Measurements from ENCODE around the gene EIF1B.

DNA sequence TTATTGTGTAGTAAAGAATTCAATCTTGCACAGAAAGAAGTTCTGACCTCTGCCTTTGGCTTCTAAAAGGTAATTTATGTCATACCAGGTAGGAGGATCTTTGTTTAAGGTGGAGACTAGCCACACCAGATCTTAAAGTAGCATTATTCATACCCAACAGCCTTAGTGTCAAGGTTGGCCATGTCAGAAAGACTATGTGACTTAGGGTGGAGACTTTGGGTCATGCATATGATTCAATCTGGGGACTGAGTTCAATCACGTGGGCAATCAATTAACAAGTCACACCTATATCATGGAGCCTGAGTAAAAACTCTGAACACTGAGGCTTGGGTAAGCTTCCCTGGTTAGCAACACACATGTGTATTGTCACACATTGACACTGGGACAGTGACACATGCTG, 48.9 kb downstream of the EIF1B start:
- no peak for TF ChIP-seq CTCF (IDR thresholded peaks at IDR 0.05; ENCODE audit: borderline replicate concordance, extremely low read depth, low read length, poor library complexity, severe bottlenecking)
- no peak for TF ChIP-seq EZH2 (IDR thresholded peaks at IDR 0.05; ENCODE audit: borderline replicate concordance, low read depth, low read length, severe bottlenecking)
